NCI-H1417 treated with DMSO at 0.1 percent for 48 hours (cell line): ENCODE results near the gene TFDP2.
A peak's percentile ranks its signal among the peaks of the same experiment; 100 is the strongest.
"Not testable (repeated sequence)": the region's sequence is repeated elsewhere in the genome, so short reads cannot be mapped to it uniquely, and the experiment has no call there.

Experiments
- DNase-seq: peaks from one replicate; lab custom pipeline; 2025; lab: John Stamatoyannopoulos, UW

Gene TFDP2

GRCh38 chr3:142019794-142020320 lies 129.5 kb downstream of the TFDP2 start:
- DNase-seq = no peak

- DNase-seq = no peak
Observed at GRCh38 chr3:142013993-142014392, 135.4 kb downstream of the TFDP2 start.

GRCh38 chr3:142013326-142013980 lies 135.9 kb downstream of the TFDP2 start:
- DNase-seq = no peak

- DNase-seq = peak; percentile 74
Observed at GRCh38 chr3:142009029-142009428, 140.3 kb downstream of the TFDP2 start.

- no peak for DNase-seq
Observed at GRCh38 chr3:142007710-142008399, 141.5 kb downstream of the TFDP2 start.

GRCh38 chr3:142004957-142005356 lies 144.4 kb downstream of the TFDP2 start:
- not testable (repeated sequence) for DNase-seq

- DNase-seq = no peak
Observed at GRCh38 chr3:142004025-142004424, 145.3 kb downstream of the TFDP2 start.

- DNase-seq = no peak
Observed at GRCh38 chr3:142003291-142003690, 146.1 kb downstream of the TFDP2 start.

GRCh38 chr3:142000325-142000870 lies 148.9 kb downstream of the TFDP2 start:
- no peak for DNase-seq

- DNase-seq = no peak
Observed at GRCh38 chr3:141998669-141999290, 150.6 kb downstream of the TFDP2 start.

GRCh38 chr3:141996437-141996836 lies 152.9 kb downstream of the TFDP2 start:
- no peak for DNase-seq

- DNase-seq = no peak
Observed at GRCh38 chr3:141994856-141995255, 154.5 kb downstream of the TFDP2 start.

- DNase-seq = no peak
Observed at GRCh38 chr3:141992512-141992911, 156.8 kb downstream of the TFDP2 start.

GRCh38 chr3:141986548-141987107 lies 162.7 kb downstream of the TFDP2 start:
- no peak for DNase-seq

- no peak for DNase-seq
Observed at GRCh38 chr3:141981084-141981483, 168.3 kb downstream of the TFDP2 start.

- no peak for DNase-seq
Observed at GRCh38 chr3:141979050-141979671, 170.2 kb downstream of the TFDP2 start.

- not testable (repeated sequence) for DNase-seq
Observed at GRCh38 chr3:141974777-141975176, 174.6 kb downstream of the TFDP2 start.

GRCh38 chr3:141972399-141972798 lies 176.9 kb downstream of the TFDP2 start:
- no peak for DNase-seq

GRCh38 chr3:141971571-141971970 lies 177.8 kb downstream of the TFDP2 start:
- DNase-seq = no peak

- DNase-seq = no peak
Observed at GRCh38 chr3:141969711-141970110, 179.6 kb downstream of the TFDP2 start.

GRCh38 chr3:141965471-141965870 lies 183.9 kb downstream of the TFDP2 start:
- DNase-seq = no peak

- no peak for DNase-seq
Observed at GRCh38 chr3:141963301-141963700, 186.0 kb downstream of the TFDP2 start.
